ENCODE measurements around the gene NAT14.

GRCh38 chr19:55488986-55489710, 4.2 kb downstream of the NAT14 start:
- TF ChIP-seq, protein P1, sequence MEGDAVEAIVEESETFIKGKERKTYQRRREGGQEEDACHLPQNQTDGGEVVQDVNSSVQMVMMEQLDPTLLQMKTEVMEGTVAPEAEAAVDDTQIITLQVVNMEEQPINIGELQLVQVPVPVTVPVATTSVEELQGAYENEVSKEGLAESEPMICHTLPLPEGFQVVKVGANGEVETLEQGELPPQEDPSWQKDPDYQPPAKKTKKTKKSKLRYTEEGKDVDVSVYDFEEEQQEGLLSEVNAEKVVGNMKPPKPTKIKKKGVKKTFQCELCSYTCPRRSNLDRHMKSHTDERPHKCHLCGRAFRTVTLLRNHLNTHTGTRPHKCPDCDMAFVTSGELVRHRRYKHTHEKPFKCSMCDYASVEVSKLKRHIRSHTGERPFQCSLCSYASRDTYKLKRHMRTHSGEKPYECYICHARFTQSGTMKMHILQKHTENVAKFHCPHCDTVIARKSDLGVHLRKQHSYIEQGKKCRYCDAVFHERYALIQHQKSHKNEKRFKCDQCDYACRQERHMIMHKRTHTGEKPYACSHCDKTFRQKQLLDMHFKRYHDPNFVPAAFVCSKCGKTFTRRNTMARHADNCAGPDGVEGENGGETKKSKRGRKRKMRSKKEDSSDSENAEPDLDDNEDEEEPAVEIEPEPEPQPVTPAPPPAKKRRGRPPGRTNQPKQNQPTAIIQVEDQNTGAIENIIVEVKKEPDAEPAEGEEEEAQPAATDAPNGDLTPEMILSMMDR (conservative IDR thresholded peaks at IDR 0.05; ENCODE audit: low read depth, low read length): no peak
- TF ChIP-seq EZH2 (IDR thresholded peaks at IDR 0.05; ENCODE audit: low read length, unreplicated experiment) (no peak), EZH2phosphoT487 (IDR thresholded peaks at IDR 0.05; ENCODE audit: borderline replicate concordance, low read length) (no peak)

Data from PC-3 (cell line).